SW 1271 (cell line): ENCODE results near the gene CCDC70.
"Not testable (repeated sequence)": the region's sequence is repeated elsewhere in the genome, so short reads cannot be mapped to it uniquely, and the experiment has no call there.

ENCODE experiments used
- DNase-seq, 2 experiments: peaks; one replicate each; lab custom pipeline; 2025; lab: John Stamatoyannopoulos, UW

The CCDC70 gene

DNA sequence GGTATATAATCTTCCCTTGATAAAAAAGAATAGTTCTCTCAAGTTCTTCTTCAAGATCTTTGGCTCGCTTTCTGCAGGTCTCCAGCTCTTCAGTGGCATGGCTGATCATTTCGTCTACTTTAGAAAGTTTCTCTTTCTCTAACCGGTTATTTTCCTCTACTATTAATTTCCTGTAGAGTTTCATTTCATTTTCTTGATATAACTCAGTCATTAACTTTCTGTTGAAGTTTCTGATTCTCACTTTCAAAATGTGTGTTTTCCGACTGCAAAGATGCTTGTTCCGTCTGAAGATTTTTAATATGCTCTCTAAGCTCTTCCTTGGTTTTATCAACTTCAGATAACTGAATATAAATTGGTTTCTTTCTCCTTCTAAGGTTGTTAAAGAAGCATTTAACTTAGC, 47.5 kb downstream of the CCDC70 start:
- not testable (repeated sequence) for DNase-seq

DNA sequence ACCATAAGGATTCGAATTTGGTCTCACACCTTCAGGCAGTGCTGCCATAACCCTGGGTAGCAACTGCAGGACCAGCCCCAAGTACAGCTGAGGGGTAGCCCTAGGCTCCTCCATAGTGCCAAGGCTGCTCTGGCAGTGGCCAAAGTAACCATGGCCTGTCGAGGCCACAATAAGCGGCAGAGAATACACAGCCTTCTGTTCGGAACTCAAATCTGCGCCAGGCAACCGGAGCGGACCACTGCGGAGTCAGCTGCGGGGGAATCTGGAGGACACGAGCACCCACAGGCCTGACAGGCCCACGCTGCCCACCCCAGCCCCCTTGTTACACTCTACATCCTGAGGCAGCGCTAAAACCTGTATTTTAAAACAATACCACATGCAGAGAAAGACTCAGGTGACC, 48.7 kb downstream of the CCDC70 start:
- DNase-seq: no peak

DNA sequence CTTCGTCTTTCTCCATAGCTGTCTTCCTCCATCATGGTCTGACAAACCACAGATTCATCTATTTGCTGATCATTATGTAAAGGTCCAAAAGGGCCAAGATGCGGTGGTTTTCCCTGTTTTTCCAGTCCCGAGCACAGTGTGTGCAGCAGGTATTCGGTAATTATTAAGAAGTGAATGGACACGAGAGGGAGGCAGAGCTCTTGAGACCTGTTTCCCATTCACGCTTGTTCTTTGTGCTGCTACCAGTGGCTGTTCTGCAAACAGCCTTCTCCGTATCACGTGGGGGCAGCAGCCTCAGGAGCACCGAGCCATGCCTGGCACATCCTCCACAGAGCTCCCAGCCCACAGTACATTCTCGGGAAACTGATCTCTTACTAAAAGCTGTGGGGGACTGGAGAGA, 50.3 kb downstream of the CCDC70 start:
- no peak for DNase-seq

GRCh38 chr13:51912511-51913225, 50.9 kb downstream of the CCDC70 start:
- no peak for DNase-seq

- no peak for DNase-seq
Observed at GRCh38 chr13:51913421-51914136, 51.8 kb downstream of the CCDC70 start.

- no peak for DNase-seq
Observed at GRCh38 chr13:51914137-51914493, 52.3 kb downstream of the CCDC70 start.
